SU-DHL-6 (cell line): Measurements from ENCODE around the gene WNT7B.

ENCODE experiments used
- CTCF ChIP-seq: fragments of 200-600 bp; sonication (generic); IDR thresholded peaks from one replicate; pipeline ENCODE4 v1.5.1; 2017; ENCODE audit warnings: antibody characterized with exemption, mild to moderate bottlenecking, low read length, moderate library complexity; ENCODE audit not compliant: insufficient read depth, poor library complexity, severe bottlenecking
- EZH2phosphoT487 ChIP-seq: fragments of 200-600 bp; sonication (generic), shearing (Covaris generic); conservative IDR thresholded peaks from 2 replicates; pipeline ENCODE4 v1.6.1; 2018; ENCODE audit warnings: mild to moderate bottlenecking, antibody characterized with exemption, low read length, moderate library complexity, mixed read lengths

GRCh38 chr22:46007848-46008261 is 30.9 kb upstream of the WNT7B start:
- TF ChIP-seq CTCF (no peak), EZH2phosphoT487 (no peak)
